Measurements from ENCODE around the gene TMEM229B.

DNA sequence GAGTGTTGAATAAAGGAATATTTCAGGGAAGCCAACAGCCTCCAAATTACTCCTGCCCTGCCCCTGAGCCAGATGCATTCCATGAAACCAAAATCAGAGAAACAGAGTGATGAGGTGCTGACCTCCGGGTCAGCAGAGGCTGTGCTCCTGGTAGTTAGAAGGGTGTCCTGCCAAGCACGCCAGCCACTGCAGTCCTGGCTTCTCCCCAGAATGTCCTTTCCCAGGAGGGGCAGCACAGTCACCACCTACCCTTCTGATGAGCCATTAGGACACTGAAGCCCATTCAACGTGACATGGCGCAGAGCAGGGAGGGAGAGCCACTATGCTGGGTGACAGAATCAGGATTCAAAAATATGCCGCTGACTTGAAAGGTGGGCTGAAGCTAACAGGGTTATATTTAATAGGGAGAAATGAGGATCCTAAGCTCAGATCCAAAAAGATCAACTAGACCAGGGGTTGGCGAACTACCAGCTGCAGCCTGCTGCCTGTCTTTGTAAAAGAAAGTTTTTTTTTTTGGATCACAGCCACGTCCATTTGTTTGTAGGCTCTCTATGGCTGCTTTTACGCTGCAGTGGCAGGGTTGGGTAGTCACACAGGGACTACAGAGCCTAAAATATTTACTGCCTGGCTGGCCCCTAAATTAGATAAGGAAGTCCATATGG is 42.0 kb downstream of the TMEM229B start:
- no peak for TF ChIP-seq EP300 (IDR thresholded peaks at IDR 0.05)
- no peak for TF ChIP-seq NR3C1 (IDR thresholded peaks at IDR 0.05)
- TF ChIP-seq RAD21 (conservative IDR thresholded peaks at IDR 0.05 in 1 of 2, IDR thresholded peaks at IDR 0.05 in 1 of 2), result no peak
- no peak for TF ChIP-seq JUN (IDR thresholded peaks at IDR 0.05)
- no peak for TF ChIP-seq POLR2A (IDR thresholded peaks at IDR 0.05; ENCODE audit: low read length)
- TF ChIP-seq KDM5A (IDR thresholded peaks at IDR 0.05), result no peak
- TF ChIP-seq RCOR1 (IDR thresholded peaks at IDR 0.05; ENCODE audit: low read depth, low read length), result no peak
- no peak for TF ChIP-seq ELK1 (IDR thresholded peaks at IDR 0.05; ENCODE audit: low read depth, low read length)
- TF ChIP-seq CTCF (IDR thresholded peaks at IDR 0.05), result no peak
- TF ChIP-seq CEBPB (IDR thresholded peaks at IDR 0.05), result no peak
- TF ChIP-seq, protein P1, sequence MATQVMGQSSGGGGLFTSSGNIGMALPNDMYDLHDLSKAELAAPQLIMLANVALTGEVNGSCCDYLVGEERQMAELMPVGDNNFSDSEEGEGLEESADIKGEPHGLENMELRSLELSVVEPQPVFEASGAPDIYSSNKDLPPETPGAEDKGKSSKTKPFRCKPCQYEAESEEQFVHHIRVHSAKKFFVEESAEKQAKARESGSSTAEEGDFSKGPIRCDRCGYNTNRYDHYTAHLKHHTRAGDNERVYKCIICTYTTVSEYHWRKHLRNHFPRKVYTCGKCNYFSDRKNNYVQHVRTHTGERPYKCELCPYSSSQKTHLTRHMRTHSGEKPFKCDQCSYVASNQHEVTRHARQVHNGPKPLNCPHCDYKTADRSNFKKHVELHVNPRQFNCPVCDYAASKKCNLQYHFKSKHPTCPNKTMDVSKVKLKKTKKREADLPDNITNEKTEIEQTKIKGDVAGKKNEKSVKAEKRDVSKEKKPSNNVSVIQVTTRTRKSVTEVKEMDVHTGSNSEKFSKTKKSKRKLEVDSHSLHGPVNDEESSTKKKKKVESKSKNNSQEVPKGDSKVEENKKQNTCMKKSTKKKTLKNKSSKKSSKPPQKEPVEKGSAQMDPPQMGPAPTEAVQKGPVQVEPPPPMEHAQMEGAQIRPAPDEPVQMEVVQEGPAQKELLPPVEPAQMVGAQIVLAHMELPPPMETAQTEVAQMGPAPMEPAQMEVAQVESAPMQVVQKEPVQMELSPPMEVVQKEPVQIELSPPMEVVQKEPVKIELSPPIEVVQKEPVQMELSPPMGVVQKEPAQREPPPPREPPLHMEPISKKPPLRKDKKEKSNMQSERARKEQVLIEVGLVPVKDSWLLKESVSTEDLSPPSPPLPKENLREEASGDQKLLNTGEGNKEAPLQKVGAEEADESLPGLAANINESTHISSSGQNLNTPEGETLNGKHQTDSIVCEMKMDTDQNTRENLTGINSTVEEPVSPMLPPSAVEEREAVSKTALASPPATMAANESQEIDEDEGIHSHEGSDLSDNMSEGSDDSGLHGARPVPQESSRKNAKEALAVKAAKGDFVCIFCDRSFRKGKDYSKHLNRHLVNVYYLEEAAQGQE (IDR thresholded peaks at IDR 0.05), result no peak
- no peak for TF ChIP-seq ZC3H11A (IDR thresholded peaks at IDR 0.05)
- no peak for TF ChIP-seq CHD4 (IDR thresholded peaks at IDR 0.05; ENCODE audit: borderline replicate concordance)

Data from A549 (cell line).